ENCODE data around the gene ATP6V1B1.

- TF ChIP-seq CTCF (IDR thresholded peaks at IDR 0.05; ENCODE audit: low read depth, low read length) (no peak; the same call in 1 of the 2 replicates), EZH2phosphoT487 (IDR thresholded peaks at IDR 0.05; ENCODE audit: low read depth) (no peak)
These were observed 42.0 kb downstream of the ATP6V1B1 start for GRCh38 chr2:70977605-70978205.

Data from OCI-LY3 (cell line).